Testis (tissue), 3 donors: ENCODE results near the gene FBL. TPM values are rescaled to one million over a fixed set of nuclear protein-coding genes. Genes with fewer than 3 reads are reported as not detected.
"Not testable (repeated sequence)": the region's sequence is repeated elsewhere in the genome, so short reads cannot be mapped to it uniquely, and the experiment has no call there.

ENCODE experiments used
- DNase-seq: peaks from one replicate; pipeline ENCODE4 v3.0.0-alpha.2; 2019
- H3K27ac ChIP-seq, 2 donors: fragments of 200-600 bp; sonication (generic); one replicate each; pipeline ENCODE4 v1.5.1; 2019
- H3K27me3 ChIP-seq: fragments of 200-600 bp; sonication (generic); one replicate; pipeline ENCODE4 v1.5.1; 2019
- H3K36me3 ChIP-seq: fragments of 200-600 bp; sonication (generic); one replicate; pipeline ENCODE4 v1.5.1; 2017; ENCODE audit warnings: low read depth; ENCODE audit errors: missing control alignments
- H3K4me1 ChIP-seq: fragments of 200-600 bp; sonication (generic); one replicate; pipeline ENCODE4 v1.5.1; 2019
- H3K4me3 ChIP-seq, 2 donors: fragments of 200-600 bp; sonication (generic); one replicate each; pipeline ENCODE4 v1.5.1; 2017 to 2019
- H3K9me3 ChIP-seq: fragments of 200-600 bp; sonication (generic); one replicate; pipeline ENCODE4 v1.5.1; 2017
- CTCF ChIP-seq, 3 experiments: fragments of 450-650 bp in 2 of 3; fragments of 200-600 bp in 1 of 3; sonication (generic) in 1 of 3; IDR thresholded peaks; one replicate each; pipeline ENCODE4 v1.5.1; 2016 to 2019; ENCODE audit warnings: antibody characterized with exemption in 3 of 3, mild to moderate bottlenecking in 2 of 3, moderate library complexity in 1 of 3
- POLR2A ChIP-seq: fragments of 450-650 bp; IDR thresholded peaks from one replicate; pipeline ENCODE4 v1.6.1; 2017; ENCODE audit warnings: antibody characterized with exemption, mild to moderate bottlenecking, moderate library complexity
- WGBS, 2 donors: methylation state at CpG; one replicate each; pipeline ENCODE4 v1.1.5; 2018; 5-methylcytosine and 5-hydroxymethylcytosine counted together
- intact Hi-C: fragments of 100-400 bp; cut with DNase I; formaldehyde crosslinking; loops from one replicate; pipeline ENCODE4 v1.15.1; 2023; ENCODE audit warnings: low total_unique reads
- polyA plus RNA-seq: library from polyadenylated mRNA; stranded (reverse); fragments of 350-450 nt; fragmentation: Illumina TruSeq; extraction: RNeasy Lipid Tissue Mini Kit (QIAGEN cat#74804); gene quantifications from one replicate; pipeline ENCODE4 v1.2.3, GENCODE V29; 2014; ENCODE audit warnings: low read depth, low replicate concordance; ENCODE audit not compliant: insufficient read depth
- total RNA-seq, 2 donors: library from RNA; depleted of rRNA; stranded (reverse); fragments of >200 nt; gene quantifications; one replicate each; pipeline ENCODE4 v1.2.3, GENCODE V29; 2016

Gene FBL
- total and polyA plus RNA-seq, 3 donors from 2014 or later, result 236 to 303 (median 301) TPM

- intact Hi-C loops, result no loop called here
- no peaks in the 10 kb centered on the region for H3K27me3 ChIP-seq
- no peaks in the 10 kb centered on the region for H3K9me3 ChIP-seq
- DNase-seq, result no peak
- no peak overlapping the region for H3K27ac ChIP-seq
- TF ChIP-seq POLR2A (no peak), CTCF (IDR thresholded peaks at IDR 0.05) (no peak)
- H3K4me3 ChIP-seq, result no peak overlapping the region
- no peaks in the 10 kb centered on the region for H3K4me1 ChIP-seq
- WGBS, 2 donors, result 74 to 82% methylated on average over 17 of the region's 17 CpGs
- no peaks in the 10 kb centered on the region for H3K36me3 ChIP-seq
Measured at GRCh38 chr19:39890755-39891551, 44.8 kb upstream of the FBL start.

- H3K4me1 ChIP-seq, DNase-seq, H3K4me3 ChIP-seq, intact Hi-C loops, H3K9me3 ChIP-seq, H3K36me3 ChIP-seq, H3K27ac ChIP-seq, H3K27me3 ChIP-seq: not testable (repeated sequence)
- 93 to 97% methylated on average over 8 to 17 of the region's 20 CpGs for WGBS, 2 donors
Measured at GRCh38 chr19:39889872-39890754, 43.9 kb upstream of the FBL start.

DNA sequence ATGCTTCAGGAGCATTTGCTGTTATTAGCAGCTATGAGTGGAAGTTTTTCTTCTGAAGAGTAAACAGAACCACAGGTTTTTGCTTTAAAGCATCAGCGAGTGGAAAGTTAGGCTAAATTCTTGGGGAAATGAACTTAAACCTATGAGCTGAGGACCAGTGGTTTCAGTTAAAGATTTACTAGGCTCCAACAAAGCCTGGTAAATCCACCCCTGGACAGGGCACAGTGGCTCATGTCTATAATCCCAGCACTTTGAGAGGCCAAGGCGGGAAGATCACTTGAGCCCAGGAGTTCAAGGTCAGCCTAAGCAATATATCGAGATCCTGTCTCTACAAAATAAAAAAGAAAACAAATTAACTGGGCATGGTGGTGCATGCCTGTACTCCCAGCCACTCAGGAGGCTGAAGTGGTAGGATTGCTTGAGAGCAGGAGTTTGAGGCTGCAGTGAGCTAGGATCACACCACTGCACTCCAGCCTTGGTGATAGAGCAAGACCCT is 41.3 kb upstream of the FBL start:
- H3K27ac ChIP-seq, intact Hi-C loops, H3K4me1 ChIP-seq, H3K9me3 ChIP-seq, H3K27me3 ChIP-seq, H3K36me3 ChIP-seq, H3K4me3 ChIP-seq, DNase-seq: not testable (repeated sequence)
- WGBS, 2 donors, result 18 to 25% methylated on average over 2 of the region's 3 CpGs

DNA sequence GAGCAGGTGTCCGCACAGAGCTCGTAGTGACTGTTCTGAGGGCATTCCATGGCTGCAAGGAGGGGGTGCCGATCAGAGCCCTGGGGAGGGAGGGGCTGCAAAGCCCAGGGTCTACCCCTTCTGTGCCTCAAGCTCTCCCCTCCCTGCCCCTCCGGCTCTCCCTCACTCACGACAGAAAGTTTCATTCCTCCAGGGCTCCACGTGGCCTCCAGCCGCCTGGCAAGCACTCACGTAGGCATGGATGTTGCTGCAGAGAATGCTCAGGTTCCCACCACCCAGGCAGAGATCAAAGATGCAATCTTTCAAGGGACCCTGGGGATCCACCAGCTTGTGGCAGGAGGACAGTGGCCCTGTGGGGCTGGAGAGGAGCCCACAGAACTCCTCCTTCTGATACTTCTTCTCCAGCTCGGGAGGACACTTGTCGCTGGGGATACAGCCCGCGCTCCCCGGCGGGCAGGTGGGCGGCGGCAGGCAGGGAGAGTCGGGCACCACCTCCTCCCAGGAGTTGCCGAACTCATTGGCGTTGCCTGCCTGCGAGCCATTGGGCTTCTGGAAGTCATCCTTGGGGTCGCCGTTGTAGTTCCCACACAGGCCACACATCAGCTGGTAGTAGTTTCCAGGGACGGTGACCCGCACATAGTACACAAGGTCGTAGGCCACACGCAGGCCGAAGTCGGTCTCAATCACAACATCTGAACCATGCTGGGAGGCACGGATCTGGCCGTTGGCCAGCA is 39.8 kb upstream of the FBL start:
- H3K27ac ChIP-seq, H3K27me3 ChIP-seq, H3K9me3 ChIP-seq, DNase-seq, intact Hi-C loops, H3K4me3 ChIP-seq, H3K4me1 ChIP-seq, H3K36me3 ChIP-seq: not testable (repeated sequence)
- 82% methylated on average over 19 of the region's 30 CpGs; no CpG with 5 or more reads in 1 of the 2 donors for WGBS, 2 donors

DNA sequence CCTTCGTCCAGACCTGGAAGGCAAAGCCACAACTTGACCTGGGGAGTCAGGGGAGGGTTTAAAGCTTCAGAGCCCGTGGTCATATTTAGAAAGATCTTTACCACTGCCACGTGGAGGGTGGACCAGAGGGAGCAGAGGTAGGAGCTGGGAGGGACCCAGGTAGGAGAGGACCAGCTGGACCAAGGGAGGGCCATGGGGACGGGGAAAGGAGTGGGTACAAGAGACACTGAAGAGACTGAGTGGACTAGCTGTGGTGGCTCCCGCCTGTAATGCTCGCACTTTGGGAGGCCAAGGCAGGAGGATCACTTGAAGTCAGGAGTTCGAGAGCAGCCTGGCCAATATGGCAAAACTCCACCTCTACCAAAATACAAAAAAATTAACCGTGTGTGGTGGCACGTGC is 38.5 kb upstream of the FBL start:
- H3K9me3 ChIP-seq, result not testable (repeated sequence)

DNA sequence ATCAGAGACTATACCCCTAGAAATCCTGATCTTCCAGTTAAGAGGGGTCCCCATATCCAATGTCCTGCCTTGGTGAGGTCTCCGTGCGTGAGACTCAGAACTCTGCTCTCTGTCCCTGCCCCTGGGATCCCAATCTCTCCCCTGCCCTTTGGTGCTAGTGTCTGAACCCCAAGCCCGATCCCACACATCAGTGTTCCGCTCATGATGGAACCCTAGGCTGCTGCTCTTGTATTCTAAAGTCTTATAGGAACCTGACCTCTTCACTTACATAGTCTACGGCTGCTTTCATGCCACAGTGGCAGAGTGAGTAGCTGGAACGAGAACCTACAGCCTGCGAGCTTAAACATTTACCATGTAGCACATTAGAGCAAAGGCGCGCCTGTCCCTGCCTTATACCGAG is 36.5 kb upstream of the FBL start:
- 82 to 91% methylated on average over 5 to 7 of the region's 10 CpGs for WGBS, 2 donors
- intact Hi-C loops, result not testable (repeated sequence)

More for the DNA sequence above, 38.5 kb upstream of the FBL start:
- H3K27ac ChIP-seq, H3K4me1 ChIP-seq, H3K27me3 ChIP-seq, DNase-seq, H3K4me3 ChIP-seq, H3K36me3 ChIP-seq, intact Hi-C loops: not testable (repeated sequence)
- WGBS, 2 donors, result 66 to 77% methylated on average over 5 of the region's 9 CpGs

More for the DNA sequence above, 36.5 kb upstream of the FBL start:
- not testable (repeated sequence) for H3K27me3 ChIP-seq, H3K9me3 ChIP-seq, H3K4me1 ChIP-seq, H3K27ac ChIP-seq, H3K4me3 ChIP-seq, H3K36me3 ChIP-seq, DNase-seq
